ENCODE data around the gene KCNAB1.
"Not testable (repeated sequence)": the region's sequence is repeated elsewhere in the genome, so short reads cannot be mapped to it uniquely, and the experiment has no call there.

DNA sequence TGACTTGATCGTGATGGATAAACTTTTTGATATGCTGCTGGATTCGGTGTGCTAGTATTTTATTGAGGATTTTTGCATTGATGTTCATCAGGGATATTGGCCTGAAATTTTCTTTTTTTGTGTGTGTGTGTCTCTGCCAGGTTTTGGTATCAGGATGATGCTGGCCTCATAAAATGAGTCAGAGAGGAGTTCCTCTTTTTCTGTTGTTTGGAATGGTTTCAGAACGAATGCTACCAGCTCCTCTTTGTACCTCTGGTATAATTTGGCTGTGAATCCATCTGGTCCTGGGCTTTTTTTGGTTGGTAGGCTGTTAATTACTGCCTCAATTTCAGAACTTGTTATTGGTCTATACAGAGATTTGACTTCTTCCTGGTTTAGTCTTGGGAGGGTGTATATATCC is 76.8 kb downstream of the KCNAB1 start:
- not testable (repeated sequence) for TF ChIP-seq EZH2 (IDR thresholded peaks at IDR 0.05); EZH2phosphoT487 (IDR thresholded peaks at IDR 0.05; ENCODE audit: borderline replicate concordance)

All from HCT116 (cell line).